HepG2 (cell line): ENCODE results near the gene C17orf75. TPM values are rescaled to one million over a fixed set of nuclear protein-coding genes. Genes with fewer than 3 reads are reported as not detected.

Experiments
- ATAC-seq: fragments of 200-7000 bp; cut with Tn5 transposase; 3 replicates; pipeline ENCODE4 v1.9.1; 2020; ENCODE audit warnings: mild to moderate bottlenecking, moderate library complexity
- BruUV-seq: library from RNA; stranded (reverse); fragments of 400-500 nt; replicated peaks from 2 replicates; lab custom pipeline; 2021; lab: Mats Ljungman, UMichigan
- CTCF ChIA-PET: fragments of 300-600 bp; formaldehyde crosslinking; extraction: SDS; loops from one replicate; lab custom pipeline; 2021; ENCODE audit warnings: low total read pairs, inconsistent platforms, low intra/inter-chr PET ratio; lab: Yijun Ruan, JAX
- POLR2A ChIA-PET: fragments of 350-600 bp; sonication (Branson Sonifier 250); formaldehyde crosslinking; loops from one replicate; lab custom pipeline; 2020; ENCODE audit warnings: antibody characterized with exemption, inconsistent platforms; lab: Yijun Ruan, JAX
- DNase-seq: peaks from one replicate; pipeline ENCODE4 v3.0.0-alpha.2; 2015; ENCODE audit warnings: low spot score
- FAIRE-seq: peaks from 3 replicates; lab custom pipeline; 2011; peaks lifted over from hg19 to GRCh38; lab: Jason Lieb, UNC
- H2AFZ ChIP-seq: one replicate; pipeline ENCODE4 v1.6.1; 2011; ENCODE audit warnings: low read length, inconsistent platforms
- H3K27ac ChIP-seq: fragments of 300-600 bp; 3 replicates; pipeline ENCODE4 v1.8.0; 2011; ENCODE audit warnings: mixed run types, mild to moderate bottlenecking, mixed read lengths, low read length, inconsistent platforms; ENCODE audit not compliant: insufficient read depth; ENCODE audit errors: extremely low read length
- H3K27me3 ChIP-seq, 2 experiments: fragments of 200-600 bp in 1 of 2; 2 replicates in 1 of 2; 3 replicates in 1 of 2; pipeline versions ENCODE4 v1.6.0 to v1.8.0; 2011; ENCODE audit warnings: low read length in 2 of 2, mild to moderate bottlenecking in 2 of 2, moderate library complexity in 2 of 2, inconsistent platforms in 1 of 2; ENCODE audit not compliant: insufficient read depth in 2 of 2, control insufficient read depth in 1 of 2
- H3K36me3 ChIP-seq, 2 experiments: fragments of 200-600 bp in 1 of 2; replicated peaks in 1 of 2; 2 replicates in 1 of 2; 3 replicates in 1 of 2; pipeline versions ENCODE4 v1.5.1 to v1.8.0; 2011; ENCODE audit warnings: low read length in 2 of 2, inconsistent platforms in 1 of 2; ENCODE audit not compliant: insufficient read depth in 2 of 2, control insufficient read depth in 1 of 2
- H3K4me1 ChIP-seq: 2 replicates; pipeline ENCODE4 v1.5.1; 2012; ENCODE audit warnings: low read length, inconsistent platforms; ENCODE audit not compliant: insufficient read depth
- H3K4me2 ChIP-seq: 2 replicates; pipeline ENCODE4 v1.6.0; 2011; ENCODE audit warnings: low read depth, low read length, inconsistent platforms
- H3K4me3 ChIP-seq, 3 experiments: fragments of 200-600 bp in 1 of 3; sonication (generic), shearing (Covaris generic) in 1 of 3; replicated peaks in 1 of 3; 2 replicates each; pipeline ENCODE4 v1.5.1; 2011 to 2016; ENCODE audit warnings: low read length in 3 of 3, inconsistent platforms in 2 of 3, low read depth in 2 of 3, mild to moderate bottlenecking in 2 of 3, control low read depth in 1 of 3, mixed read lengths in 1 of 3; ENCODE audit not compliant: insufficient read depth in 1 of 3
- H3K79me2 ChIP-seq: one replicate; pipeline ENCODE4 v1.6.1; 2011; ENCODE audit warnings: low read length, inconsistent platforms; ENCODE audit not compliant: insufficient read depth
- H3K9ac ChIP-seq: 2 replicates; pipeline ENCODE4 v1.6.0; 2011; ENCODE audit warnings: mild to moderate bottlenecking, low read depth, low read length, inconsistent platforms; ENCODE audit not compliant: insufficient read depth
- H3K9me3 ChIP-seq: 2 replicates; pipeline ENCODE4 v1.5.1; 2012; ENCODE audit warnings: mild to moderate bottlenecking, low read length
- H4K20me1 ChIP-seq: 2 replicates; pipeline ENCODE4 v1.6.0; 2011; ENCODE audit warnings: inconsistent platforms, mild to moderate bottlenecking, low read length, moderate library complexity; ENCODE audit not compliant: insufficient read depth
- AHR ChIP-seq: IDR thresholded peaks from 2 replicates; pipeline ENCODE4 v1.6.1; 2018; ENCODE audit warnings: missing genetic modification reagents, missing compliant biosample characterization
- BRCA1 ChIP-seq: sonication (generic); formaldehyde crosslinking; IDR thresholded peaks from 2 replicates; pipeline ENCODE4 v1.4.0; 2020; ENCODE audit warnings: missing genetic modification reagents
- HNF4A ChIP-seq: sonication (generic); formaldehyde crosslinking; IDR thresholded peaks from 2 replicates; pipeline ENCODE4 v1.4.0; 2020; ENCODE audit warnings: missing genetic modification reagents
- THAP11 ChIP-seq: IDR thresholded peaks from 2 replicates; pipeline ENCODE4 v1.6.1; 2016; ENCODE audit warnings: missing biosample characterization, missing genetic modification reagents
- WGBS: methylation state at CpG from one replicate; pipeline ENCODE4 v1.1.6; 2017; ENCODE audit warnings: low lambda C conversion rate; 5-methylcytosine and 5-hydroxymethylcytosine counted together
- in situ Hi-C: cut with HindIII; loops from 2 replicates; pipeline ENCODE4 v1.10.0; 2017; ENCODE audit warnings: low pct_unique_long_range_greater_than_20kb; ENCODE audit not compliant: extremely low pct_ligation_motif_present
- intact Hi-C: fragments of 100-400 bp; cut with micrococcal nuclease; formaldehyde crosslinking; loops from one replicate; pipeline ENCODE4 v1.10.0; 2022; ENCODE audit not compliant: unreplicated experiment
- polyA plus RNA-seq, 8 experiments: library from polyadenylated mRNA; depleted of rRNA in 3 of 8; stranded (reverse) in 7 of 8; unstranded in 1 of 8; fragments of >200 nt; fragmentation: Illumina TruSeq in 4 of 8; extraction: Trizol in 4 of 8; gene quantifications; 2 replicates each; pipeline versions ENCODE4 v1.2.1 to v1.2.3, GENCODE V29; 2011 to 2016; ENCODE audit warnings: low read depth in 4 of 8, missing spikeins in 1 of 8, mixed read lengths in 1 of 8; ENCODE audit not compliant: insufficient read depth in 1 of 8
- total RNA-seq, 5 experiments: library from RNA; depleted of rRNA; stranded (reverse); fragments of >200 nt; fragmentation: Illumina TruSeq; extraction: Trizol; gene quantifications; 2 replicates each; pipeline ENCODE4 v1.2.3, GENCODE V29; 2016; ENCODE audit warnings: low read depth in 1 of 5
- TF ChIP-seq, protein P1 (sequence below): sonication (generic); formaldehyde crosslinking; IDR thresholded peaks from 2 replicates; pipeline ENCODE4 v1.8.1; 2023; ENCODE audit warnings: mild to moderate bottlenecking, moderate library complexity, missing genetic modification reagents
- TF ChIP-seq, protein P2 (sequence below): sonication (generic); formaldehyde crosslinking; IDR thresholded peaks from 2 replicates; pipeline ENCODE4 v1.4.0; 2020; ENCODE audit warnings: mild to moderate bottlenecking, missing genetic modification reagents
- TF ChIP-seq, protein P3 (sequence below): sonication (generic); formaldehyde crosslinking; IDR thresholded peaks from 2 replicates; pipeline ENCODE4 v1.4.0; 2020; ENCODE audit warnings: missing genetic modification reagents

C17orf75 gene
- total and polyA plus RNA-seq, 2 of the 13 experiments (the other 11 are each of a cell fraction or from before 2014, with no cell fraction given), result 16.2 to 33.0 TPM

DNA sequence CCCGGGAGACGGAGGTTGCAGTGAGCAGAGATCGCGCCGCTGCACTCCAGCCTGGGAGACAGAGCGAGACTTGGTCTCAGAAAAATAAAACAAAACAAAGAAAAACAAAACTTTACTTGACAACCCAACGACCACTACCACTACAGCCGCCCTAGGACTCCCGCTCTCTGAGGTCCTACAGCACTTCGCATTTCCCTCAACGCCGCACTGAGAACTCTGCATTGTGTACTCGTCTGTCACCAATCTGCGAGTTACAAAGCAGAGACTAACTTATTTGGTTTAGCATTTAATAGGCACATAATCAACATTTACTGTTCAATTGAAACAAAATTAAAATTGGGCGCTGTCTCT lies 7.5 kb upstream of the C17orf75 start (continued):
- TF ChIP-seq, protein P1, sequence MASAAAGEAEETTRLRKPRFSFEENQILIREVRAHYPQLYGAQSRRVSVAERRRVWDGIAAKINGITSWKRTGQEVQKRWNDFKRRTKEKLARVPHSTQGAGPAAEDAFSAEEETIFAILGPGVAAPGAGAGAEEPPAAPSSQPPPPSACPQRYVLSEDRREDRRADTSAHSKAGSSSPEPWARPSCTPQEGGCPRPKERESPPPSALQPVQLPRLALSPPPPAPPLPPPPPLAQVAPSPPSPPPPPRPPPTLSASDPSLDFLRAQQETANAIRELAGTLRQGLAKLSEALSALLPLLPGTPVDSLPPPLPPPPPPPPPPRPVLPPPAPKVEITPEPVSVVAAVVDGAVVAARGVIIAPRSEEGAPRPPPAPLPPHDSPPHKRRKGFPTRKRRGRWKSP, result no peak
- TF ChIP-seq BRCA1 (CRISPR knock-in tag) (0 out of 2 replicates have a peak, but pooled peaks have one; percentile 15), AHR (CRISPR knock-in tag) (no peak)

DNA sequence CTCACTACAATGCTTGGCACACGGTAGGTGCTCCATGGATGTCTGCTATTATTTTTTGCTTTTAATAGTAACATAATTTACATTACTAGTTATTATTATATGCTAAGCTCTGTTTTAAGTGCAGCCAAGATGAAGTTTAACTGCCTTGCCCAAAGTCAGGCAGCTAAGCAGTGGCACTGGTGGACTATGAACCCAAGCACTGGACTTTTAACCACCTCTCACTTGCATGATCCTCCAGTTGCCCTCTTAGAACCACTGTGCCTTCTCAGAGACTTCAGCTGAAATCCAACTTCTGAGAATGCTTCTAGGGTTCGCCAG lies 6.5 kb upstream of the C17orf75 start:
- peaks cover 29% of the 10 kb centered on the region for H3K4me1 ChIP-seq
- H3K79me2 ChIP-seq, result peaks cover 47% of the 10 kb centered on the region
- ChIA-PET CTCF (no interaction called here), POLR2A (interaction anchor here (0.8 to 1.2 kb wide), 2 partner anchors 15 to 143 kb away, joined by 4 read pairs; no protein-coding TSS in a partner anchor)
- H3K9ac ChIP-seq, result no peak overlapping the region
- ATAC-seq, result no peak
- H2AFZ ChIP-seq, result no peak overlapping the region
- no peak for DNase-seq
- peaks cover 27% of the 10 kb centered on the region for H4K20me1 ChIP-seq
- peak overlapping the region in 1 of 3 experiments; percentile 97; a peak in 2 of 6 replicates for H3K4me3 ChIP-seq
- H3K4me2 ChIP-seq, result peak overlapping the region; percentile 87
- 90% methylated on average over 2 of the region's 2 CpGs for WGBS
- H3K9me3 ChIP-seq, result no peaks in the 10 kb centered on the region
- no peak overlapping the region for H3K27ac ChIP-seq
- peaks cover 0 to 4% of the 10 kb centered on the region in 2 experiments; a peak in 1 of 5 replicates for H3K27me3 ChIP-seq
- BruUV-seq, result no TSS peak
- in situ Hi-C loops, result no loop called here
- intact Hi-C loops, result no loop called here
- H3K36me3 ChIP-seq, result 0 out of 5 replicates have a peak, but pooled peaks cover 0 to 2% of the 10 kb centered on the region in 2 experiments
- no peak for FAIRE-seq
- no peak for TF ChIP-seq THAP11 (CRISPR knock-in tag)
- TF ChIP-seq, protein P2, sequence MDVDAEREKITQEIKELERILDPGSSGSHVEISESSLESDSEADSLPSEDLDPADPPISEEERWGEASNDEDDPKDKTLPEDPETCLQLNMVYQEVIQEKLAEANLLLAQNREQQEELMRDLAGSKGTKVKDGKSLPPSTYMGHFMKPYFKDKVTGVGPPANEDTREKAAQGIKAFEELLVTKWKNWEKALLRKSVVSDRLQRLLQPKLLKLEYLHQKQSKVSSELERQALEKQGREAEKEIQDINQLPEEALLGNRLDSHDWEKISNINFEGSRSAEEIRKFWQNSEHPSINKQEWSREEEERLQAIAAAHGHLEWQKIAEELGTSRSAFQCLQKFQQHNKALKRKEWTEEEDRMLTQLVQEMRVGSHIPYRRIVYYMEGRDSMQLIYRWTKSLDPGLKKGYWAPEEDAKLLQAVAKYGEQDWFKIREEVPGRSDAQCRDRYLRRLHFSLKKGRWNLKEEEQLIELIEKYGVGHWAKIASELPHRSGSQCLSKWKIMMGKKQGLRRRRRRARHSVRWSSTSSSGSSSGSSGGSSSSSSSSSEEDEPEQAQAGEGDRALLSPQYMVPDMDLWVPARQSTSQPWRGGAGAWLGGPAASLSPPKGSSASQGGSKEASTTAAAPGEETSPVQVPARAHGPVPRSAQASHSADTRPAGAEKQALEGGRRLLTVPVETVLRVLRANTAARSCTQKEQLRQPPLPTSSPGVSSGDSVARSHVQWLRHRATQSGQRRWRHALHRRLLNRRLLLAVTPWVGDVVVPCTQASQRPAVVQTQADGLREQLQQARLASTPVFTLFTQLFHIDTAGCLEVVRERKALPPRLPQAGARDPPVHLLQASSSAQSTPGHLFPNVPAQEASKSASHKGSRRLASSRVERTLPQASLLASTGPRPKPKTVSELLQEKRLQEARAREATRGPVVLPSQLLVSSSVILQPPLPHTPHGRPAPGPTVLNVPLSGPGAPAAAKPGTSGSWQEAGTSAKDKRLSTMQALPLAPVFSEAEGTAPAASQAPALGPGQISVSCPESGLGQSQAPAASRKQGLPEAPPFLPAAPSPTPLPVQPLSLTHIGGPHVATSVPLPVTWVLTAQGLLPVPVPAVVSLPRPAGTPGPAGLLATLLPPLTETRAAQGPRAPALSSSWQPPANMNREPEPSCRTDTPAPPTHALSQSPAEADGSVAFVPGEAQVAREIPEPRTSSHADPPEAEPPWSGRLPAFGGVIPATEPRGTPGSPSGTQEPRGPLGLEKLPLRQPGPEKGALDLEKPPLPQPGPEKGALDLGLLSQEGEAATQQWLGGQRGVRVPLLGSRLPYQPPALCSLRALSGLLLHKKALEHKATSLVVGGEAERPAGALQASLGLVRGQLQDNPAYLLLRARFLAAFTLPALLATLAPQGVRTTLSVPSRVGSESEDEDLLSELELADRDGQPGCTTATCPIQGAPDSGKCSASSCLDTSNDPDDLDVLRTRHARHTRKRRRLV (CRISPR knock-in tag), result no peak
- TF ChIP-seq, protein P3, sequence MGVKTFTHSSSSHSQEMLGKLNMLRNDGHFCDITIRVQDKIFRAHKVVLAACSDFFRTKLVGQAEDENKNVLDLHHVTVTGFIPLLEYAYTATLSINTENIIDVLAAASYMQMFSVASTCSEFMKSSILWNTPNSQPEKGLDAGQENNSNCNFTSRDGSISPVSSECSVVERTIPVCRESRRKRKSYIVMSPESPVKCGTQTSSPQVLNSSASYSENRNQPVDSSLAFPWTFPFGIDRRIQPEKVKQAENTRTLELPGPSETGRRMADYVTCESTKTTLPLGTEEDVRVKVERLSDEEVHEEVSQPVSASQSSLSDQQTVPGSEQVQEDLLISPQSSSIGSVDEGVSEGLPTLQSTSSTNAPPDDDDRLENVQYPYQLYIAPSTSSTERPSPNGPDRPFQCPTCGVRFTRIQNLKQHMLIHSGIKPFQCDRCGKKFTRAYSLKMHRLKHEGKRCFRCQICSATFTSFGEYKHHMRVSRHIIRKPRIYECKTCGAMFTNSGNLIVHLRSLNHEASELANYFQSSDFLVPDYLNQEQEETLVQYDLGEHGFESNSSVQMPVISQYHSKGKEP, result no peak
- TF ChIP-seq HNF4A (CRISPR knock-in tag), result peak; percentile 78
